Stimulated activated effector memory CD8-positive, alpha-beta T cell treated with anti-CD3 and anti-CD28 coated beads, Interleukin-12 subunit alpha, Interleukin-12 subunit beta, amount 100 ng/mL, for 72 hours (primary cell): ENCODE data around the gene RLN3.

Source experiments
- ATAC-seq: fragments of 150-1000 bp; cut with Tn5 transposase; 2 replicates; pipeline ENCODE4 v1.10.0; 2021
- DNase-seq, 2 donors: peaks; one replicate each; pipeline ENCODE4 v3.0.0; 2021 to 2022; ENCODE audit warnings: low spot score in 2 of 2
- H3K27ac Mint-ChIP-seq: one replicate; pipeline ENCODE4 v1.8.0; 2022; ENCODE audit warnings: mild to moderate bottlenecking, mixed read lengths
- H3K36me3 Mint-ChIP-seq: one replicate; pipeline ENCODE4 v1.8.0; 2022; ENCODE audit warnings: mild to moderate bottlenecking, mixed read lengths
- H3K4me1 Mint-ChIP-seq: one replicate; pipeline ENCODE4 v1.8.0; 2022; ENCODE audit warnings: mixed read lengths
- H3K4me3 Mint-ChIP-seq: one replicate; pipeline ENCODE4 v1.8.0; 2022; ENCODE audit warnings: mild to moderate bottlenecking, mixed read lengths
- H3K9me3 Mint-ChIP-seq: one replicate; pipeline ENCODE4 v1.8.0; 2022; ENCODE audit warnings: mixed read lengths

The RLN3 gene

GRCh38 chr19:14066134-14066533 is 38.2 kb downstream of the RLN3 start:
- DNase-seq (no peak), ATAC-seq (no peak)
- Mint-ChIP-seq H3K4me1 (no peaks in the 10 kb centered on the region), H3K36me3 (no peaks in the 10 kb centered on the region), H3K4me3 (no peak overlapping the region), H3K27ac (no peak overlapping the region), H3K9me3 (no peaks in the 10 kb centered on the region)

GRCh38 chr19:14070268-14071050 is 42.5 kb downstream of the RLN3 start:
- ATAC-seq (no peak), DNase-seq (no peak)
- Mint-ChIP-seq H3K4me3 (no peak overlapping the region), H3K36me3 (peaks cover 5% of the 10 kb centered on the region), H3K27ac (no peak overlapping the region), H3K9me3 (no peaks in the 10 kb centered on the region), H3K4me1 (peaks cover 13% of the 10 kb centered on the region)

GRCh38 chr19:14072535-14073260 is 44.8 kb downstream of the RLN3 start, which contains the start of gene MISP3:
Gene MISP3, plus strand, starts transcription at chr19:14072786. Its CDS starts 524 bp downstream, at chr19:14073310.
- no peaks in the 10 kb centered on the region for H3K9me3 Mint-ChIP-seq
- peaks cover 5% of the 10 kb centered on the region for H3K36me3 Mint-ChIP-seq
- peak within 1 kb of the TSS; percentile 89 for H3K27ac Mint-ChIP-seq
- DNase-seq (peak; percentile 40 to 83), ATAC-seq (peak; percentile 44)
- peaks cover 13% of the 10 kb centered on the region for H3K4me1 Mint-ChIP-seq
- H3K4me3 Mint-ChIP-seq = peak within 1 kb of the TSS; percentile 98

- ATAC-seq = peak; percentile 81
- peaks cover 5% of the 10 kb centered on the region for H3K36me3 Mint-ChIP-seq
- no peaks in the 10 kb centered on the region for H3K9me3 Mint-ChIP-seq
- peak; percentile 83 to 89 for DNase-seq
- H3K4me1 Mint-ChIP-seq = peaks cover 13% of the 10 kb centered on the region
- H3K4me3 Mint-ChIP-seq = peak overlapping the region; percentile 98
- peak overlapping the region; percentile 89 for H3K27ac Mint-ChIP-seq
Measured at GRCh38 chr19:14073261-14073924, 45.4 kb downstream of the RLN3 start.

- Mint-ChIP-seq H3K9me3 (no peaks in the 10 kb centered on the region), H3K4me3 (peak overlapping the region; percentile 98), H3K27ac (peak overlapping the region; percentile 89), H3K4me1 (peaks cover 13% of the 10 kb centered on the region), H3K36me3 (peaks cover 5% of the 10 kb centered on the region)
- peak; percentile 15 to 63 for DNase-seq
- ATAC-seq = peak; percentile 5
Measured at GRCh38 chr19:14073925-14074838, 46.2 kb downstream of the RLN3 start.

GRCh38 chr19:14078411-14078810 is 50.5 kb downstream of the RLN3 start:
- no peak overlapping the region for H3K4me3 Mint-ChIP-seq
- no peak overlapping the region for H3K27ac Mint-ChIP-seq
- no peaks in the 10 kb centered on the region for H3K9me3 Mint-ChIP-seq
- no peak for ATAC-seq
- H3K36me3 Mint-ChIP-seq = peaks cover 14% of the 10 kb centered on the region
- no peak for DNase-seq
- H3K4me1 Mint-ChIP-seq = peaks cover 27% of the 10 kb centered on the region
